GM19463 (cell line): ENCODE results near the gene CALM3.

Experiments
- ATAC-seq: cut with Tn5 transposase; IDR thresholded peaks from one replicate; pipeline ENCODE4 v1.9.1; 2021; ENCODE audit warnings: mild to moderate bottlenecking, moderate library complexity; ENCODE audit not compliant: unreplicated experiment

The CALM3 gene

DNA sequence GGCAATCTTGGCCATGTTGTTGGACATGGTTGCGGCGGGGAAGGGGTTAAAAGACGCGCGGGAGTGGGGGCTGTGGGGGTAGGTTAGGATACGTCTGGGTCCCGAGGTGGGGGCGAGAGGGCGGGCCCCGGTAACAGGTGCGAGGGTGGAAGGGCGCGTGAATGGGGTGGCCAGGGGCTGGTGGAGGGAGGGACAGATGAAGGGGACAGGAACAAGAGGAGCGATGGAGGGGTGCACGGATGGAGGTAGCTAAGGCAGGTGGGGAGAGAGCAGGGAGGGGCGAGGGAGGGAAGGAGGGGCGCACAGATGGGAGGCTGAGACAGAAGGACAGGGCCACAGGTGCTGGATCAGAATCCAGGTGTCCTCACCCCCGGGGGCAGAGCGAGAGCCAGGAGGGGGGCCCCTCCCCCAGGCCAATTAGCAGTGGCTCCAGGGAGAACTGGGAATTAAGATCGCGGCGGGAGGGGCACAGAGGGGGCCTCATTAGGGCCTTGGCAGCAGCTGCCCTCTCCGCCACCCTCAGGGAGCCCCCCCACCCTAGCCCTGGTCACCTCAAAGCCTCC is 33.6 kb downstream of the CALM3 start:
- no peak for ATAC-seq

DNA sequence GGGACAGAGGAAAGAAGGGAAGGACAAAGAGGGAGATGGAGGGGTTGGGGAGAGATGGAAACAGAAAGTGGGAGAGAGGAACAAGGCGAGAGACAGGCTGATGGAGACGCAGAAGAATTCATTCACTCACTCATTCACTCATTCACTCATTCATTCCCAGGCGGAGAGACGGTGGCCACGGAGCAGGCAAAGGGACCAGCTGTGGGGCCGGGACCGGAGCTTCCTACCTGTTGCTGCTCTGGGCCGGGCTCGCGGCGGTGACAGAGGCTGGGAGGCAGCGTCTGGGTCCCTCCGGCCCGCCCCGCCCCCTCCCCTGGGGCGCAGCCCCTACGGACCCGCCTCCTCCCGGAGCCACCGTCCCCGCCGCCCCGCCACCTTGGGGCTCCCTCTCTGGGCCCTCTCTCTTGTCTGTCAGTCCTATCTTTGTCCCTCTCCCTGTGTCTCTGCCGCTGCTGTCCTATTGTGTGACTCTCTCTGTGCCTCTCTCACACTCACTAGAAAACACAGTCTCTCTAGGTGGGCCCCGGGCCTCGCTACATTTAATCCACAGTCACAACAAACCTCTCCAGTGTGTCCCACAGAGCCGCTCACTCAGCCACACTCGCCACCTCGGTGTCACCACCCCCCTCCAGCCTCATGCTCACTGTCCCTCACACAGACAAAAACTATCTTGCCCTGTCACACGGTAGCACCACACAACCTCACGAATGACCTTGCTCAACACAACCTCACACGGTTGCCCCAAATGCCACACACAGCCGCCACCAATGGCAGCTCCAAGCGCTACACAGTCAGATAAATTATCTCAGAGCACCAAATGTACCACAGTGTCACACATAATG is 35.0 kb downstream of the CALM3 start, which contains the start of gene GNG8:
Gene GNG8 (minus strand): TSS at position 283 of the 842 bp plus-strand sequence. CDS start 1,520 bp downstream, outside the sequence.
- no peak for ATAC-seq

DNA sequence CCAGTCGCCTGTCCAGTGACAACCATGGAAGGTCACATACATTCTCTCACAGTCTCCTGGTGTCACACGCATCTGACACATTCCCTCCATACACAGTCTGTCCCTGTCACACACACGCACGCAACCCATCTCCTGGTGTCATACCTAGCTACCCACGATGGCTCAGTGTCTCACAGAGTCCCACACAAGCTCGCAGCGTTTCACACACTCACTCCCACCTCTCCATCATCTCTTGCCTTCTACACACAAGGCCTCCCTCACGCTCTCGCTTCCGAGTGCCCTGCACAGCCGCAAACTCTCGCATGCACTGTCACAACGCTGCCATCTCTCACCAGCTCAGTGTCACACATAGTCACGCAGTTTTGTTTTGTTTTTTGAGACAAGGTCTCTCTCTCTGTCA is 36.1 kb downstream of the CALM3 start:
- ATAC-seq, result no peak

DNA sequence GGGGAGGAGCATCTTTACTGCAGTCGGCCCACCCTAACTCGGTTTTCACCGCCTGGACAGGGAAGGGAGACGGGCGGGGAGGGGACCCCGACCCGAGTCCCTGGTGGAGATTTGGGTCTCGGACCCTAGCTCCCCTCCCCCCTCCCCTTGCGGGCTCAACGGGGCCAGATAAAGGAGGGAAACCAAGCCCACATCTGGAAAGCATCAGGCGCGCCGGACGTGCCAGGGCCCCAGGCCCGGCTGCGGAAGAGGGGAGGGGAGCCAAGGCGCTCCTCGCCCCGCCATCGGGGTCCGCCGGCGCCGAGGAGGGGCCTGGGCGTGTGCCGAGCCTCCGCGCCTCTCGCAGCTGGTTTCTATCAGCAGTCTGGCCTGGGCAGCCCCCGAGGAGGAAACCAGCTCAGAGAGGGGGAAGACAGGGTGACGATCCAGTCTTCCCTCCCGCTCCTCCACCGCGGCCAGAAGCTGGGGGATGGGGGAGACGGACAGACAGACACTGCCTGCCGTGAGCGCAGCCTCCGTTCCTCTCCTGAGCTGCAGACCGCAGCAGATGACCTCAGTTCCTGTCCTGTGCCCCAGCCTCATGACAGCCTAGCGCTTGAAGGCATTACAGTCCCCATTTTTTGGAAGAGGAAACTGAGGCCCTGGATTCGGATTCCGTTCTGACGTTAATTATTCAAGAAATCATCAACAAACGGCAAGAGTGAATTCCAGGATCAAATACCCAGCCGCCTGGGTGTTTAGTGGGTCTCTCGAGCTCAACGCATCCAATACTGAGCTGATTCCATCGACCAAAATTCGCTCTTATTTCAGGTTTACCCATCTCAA is 38.4 kb downstream of the CALM3 start:
- ATAC-seq, result no peak

DNA sequence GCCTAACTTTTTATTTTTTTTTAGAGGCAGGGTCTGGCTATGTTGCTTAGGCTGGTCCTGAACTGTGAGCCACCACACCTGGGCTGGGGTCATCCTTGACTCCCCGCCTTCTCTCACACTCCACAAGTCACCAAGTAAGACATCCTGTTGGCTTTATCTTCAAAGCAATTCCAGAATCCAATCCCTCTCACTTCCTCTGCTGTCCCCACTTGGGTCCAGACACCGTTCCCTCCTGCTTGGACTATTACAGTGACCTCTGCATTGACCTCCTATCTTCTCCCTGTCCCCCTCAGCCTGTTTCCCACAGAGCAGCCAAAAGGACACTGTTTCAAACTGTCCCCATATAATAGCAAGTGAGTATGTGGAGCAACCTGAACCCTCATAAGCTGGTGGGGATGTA is 39.5 kb downstream of the CALM3 start:
- no peak for ATAC-seq

DNA sequence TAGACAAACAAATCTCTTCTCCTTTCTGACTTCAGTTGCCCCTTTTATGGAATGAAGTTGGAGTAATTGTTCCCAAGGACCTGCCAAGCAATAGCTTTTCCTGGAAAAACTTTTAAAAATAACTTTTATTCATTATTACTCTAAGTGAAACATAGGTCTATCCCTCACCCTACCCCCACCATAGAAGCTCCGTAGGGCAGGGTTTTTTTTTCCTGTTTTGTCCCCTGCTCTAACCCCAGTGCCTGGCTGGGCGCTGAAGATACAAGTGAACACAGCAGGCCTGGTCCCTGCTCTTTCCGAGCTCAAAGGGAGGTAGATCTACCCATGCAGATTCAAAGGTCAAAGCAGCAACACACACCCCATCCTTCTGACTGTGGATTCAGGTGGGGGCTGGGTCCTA is 43.6 kb downstream of the CALM3 start:
- ATAC-seq, result no peak

DNA sequence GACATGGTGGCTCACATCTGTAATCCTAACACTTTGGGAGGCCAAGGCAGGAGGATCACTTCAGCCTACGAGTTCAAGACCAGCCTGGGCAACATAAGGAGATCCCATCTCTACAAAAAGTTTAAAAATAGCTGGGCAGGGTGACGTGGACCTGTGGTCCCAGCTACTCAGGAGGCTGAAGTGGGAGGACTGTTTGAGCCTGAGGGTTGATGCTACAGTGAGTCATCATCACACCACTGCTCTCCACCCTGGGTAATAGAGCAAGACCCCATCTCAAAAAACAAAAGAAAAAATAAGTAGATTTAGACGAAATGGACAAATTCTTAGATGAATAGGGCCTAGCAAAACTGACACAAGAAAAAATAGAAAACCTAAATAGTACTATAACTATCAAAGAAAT is 45.3 kb downstream of the CALM3 start:
- ATAC-seq, result no peak

DNA sequence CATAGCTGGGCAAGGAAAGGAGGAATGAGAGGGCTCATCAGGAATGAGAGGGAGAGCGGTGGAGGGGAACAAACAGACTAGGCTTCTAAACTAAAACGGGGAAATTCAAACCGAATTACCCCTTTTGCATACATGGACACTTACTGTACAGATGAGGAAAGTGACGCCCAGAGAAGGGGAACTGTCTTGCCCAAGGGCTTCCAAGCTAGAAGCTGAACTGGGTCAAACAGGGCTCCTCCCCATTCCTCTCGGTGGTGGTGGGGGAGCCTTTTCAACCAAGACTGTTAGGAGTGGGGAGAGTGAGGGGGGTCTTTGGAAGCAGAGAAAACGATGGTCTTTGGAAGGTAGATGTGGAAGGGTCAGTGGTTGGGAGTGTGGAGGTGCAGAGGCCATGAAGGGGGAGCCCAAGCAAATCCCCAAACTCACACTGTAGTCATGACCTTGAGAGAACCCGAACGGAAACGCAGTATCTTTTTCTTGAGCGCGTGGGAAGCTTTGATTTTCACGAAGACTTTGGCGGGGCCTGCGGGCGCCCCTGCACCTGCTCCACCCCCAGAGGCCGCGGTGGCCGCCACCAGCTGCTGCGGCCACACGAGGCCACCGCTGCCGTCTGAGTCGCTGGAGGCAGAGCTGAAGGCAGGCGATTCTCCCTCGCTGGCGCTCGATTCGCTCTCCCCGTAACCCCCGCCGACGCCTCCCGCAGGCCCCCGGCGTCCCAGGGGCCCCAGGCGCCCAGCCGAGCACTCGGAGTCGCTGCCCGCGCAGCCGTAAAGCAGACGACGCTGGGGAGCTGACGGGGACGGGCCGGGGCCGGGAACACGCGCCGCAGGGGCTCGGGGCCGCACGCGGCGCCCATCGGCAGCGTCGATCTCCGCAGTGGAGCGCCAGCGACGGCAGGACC is 47.2 kb downstream of the CALM3 start:
- ATAC-seq, result no peak

DNA sequence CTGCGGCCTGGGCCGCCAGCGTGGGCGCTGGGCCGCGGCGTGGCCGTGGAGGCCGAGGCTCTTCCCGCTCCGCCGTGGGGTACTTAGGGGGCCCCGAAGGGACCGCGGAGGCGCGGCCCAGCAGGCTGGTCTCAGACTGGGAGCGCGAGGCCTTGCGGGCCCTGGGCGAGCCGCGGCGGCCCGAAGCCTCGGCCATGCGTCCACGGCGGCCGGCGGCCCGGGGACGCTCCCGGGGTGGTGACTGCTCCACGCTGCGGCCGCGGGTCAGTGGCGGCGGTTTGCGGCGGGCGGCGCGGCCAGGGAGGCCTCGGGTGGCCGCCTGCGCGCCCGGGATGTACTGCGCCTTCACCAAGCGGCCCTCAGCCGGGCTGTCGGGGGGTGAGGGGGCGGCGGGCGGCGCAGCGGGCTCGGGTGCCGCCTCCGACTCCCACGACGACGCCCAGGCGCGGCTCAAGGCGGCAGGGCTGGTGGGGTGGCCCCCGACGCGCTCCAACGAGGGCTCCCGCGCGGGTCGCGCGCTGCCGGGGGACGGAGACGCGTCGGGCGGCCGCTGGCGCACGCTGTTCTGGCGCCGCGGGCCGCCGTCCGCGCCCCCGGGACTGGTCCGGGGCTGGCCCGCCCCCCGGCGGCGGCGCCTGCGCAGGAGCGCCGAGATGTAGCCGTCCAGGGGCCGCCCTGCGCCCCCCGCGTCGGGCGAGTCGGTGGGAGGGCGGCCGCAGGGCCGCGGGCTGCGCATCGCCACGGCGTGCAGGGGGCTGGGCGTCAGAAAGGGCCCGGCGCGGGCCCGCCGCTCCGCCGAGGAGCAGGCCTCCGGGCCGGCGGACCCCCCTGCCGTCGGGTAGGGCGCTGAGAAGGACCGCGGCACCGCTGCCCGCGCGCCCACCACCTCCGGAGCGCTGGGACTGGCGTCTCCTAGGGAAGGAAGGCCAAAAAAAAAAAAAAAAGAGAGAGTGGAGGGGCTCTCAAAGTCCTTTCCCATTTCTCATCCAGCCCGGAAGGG is 48.1 kb downstream of the CALM3 start:
- no peak for ATAC-seq

DNA sequence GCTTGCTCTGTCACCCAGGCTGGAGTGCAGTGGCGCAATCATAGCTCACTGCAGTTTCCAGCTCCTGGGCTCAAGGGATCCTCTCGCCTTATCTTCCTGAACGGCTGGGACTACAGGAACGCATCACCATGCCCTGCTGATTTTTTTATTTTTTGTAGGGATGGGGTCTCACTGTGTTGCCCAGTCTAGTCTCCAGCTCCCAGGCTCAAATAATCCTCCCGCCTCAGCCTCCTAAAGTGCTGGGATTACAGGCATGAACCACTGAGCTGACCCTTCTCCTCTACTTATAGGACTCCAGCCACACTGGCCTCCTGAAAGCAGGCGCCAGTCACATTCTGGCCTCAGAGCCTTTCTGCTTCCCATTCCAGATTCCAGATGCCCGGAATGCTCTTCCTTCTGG is 49.3 kb downstream of the CALM3 start:
- ATAC-seq, result no peak

DNA sequence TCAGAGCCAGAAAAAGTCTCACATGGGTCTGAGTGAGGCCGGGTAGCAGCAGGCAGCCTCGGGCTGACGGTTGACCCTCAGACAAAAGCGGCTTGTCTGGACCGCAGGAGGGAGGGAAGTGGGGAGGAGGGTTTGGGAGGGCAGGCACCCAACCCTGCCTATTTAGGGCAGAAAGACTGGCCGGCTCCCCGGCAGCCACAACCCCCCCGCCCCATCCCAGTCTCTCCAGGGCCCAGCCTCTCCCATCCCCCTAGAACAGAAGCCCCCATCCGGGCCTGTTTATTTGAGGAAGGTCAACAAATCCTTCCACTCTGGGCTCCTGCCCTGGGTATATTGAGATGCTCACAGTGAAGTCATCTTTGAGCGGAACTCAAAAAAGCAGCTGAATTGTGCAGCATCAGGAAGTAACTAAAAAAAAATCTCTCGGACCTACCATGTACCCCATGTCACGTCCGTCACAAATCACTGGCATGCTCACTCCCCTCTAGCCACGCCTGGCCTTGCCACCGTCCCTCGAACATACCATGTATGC is 53.6 kb downstream of the CALM3 start:
- ATAC-seq, result no peak

DNA sequence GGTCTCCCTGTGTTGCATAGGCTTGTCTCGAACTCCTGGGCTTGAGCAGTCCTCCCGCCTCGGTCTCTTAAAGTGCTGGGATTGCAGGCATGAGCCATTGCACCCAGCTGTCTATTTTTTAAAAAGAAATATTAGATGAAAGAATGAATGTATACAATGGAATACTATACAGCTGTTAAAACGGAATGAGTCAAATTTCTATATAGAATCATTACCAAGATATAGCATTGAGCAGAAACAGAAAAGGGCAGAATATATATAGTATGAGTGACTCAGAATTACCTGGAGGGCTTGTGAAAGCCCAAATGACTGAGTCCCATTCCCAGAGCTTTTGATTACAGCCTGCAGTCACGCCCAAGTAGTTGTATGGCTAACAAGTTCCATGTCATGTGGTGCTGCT is 55.4 kb downstream of the CALM3 start:
- no peak for ATAC-seq

DNA sequence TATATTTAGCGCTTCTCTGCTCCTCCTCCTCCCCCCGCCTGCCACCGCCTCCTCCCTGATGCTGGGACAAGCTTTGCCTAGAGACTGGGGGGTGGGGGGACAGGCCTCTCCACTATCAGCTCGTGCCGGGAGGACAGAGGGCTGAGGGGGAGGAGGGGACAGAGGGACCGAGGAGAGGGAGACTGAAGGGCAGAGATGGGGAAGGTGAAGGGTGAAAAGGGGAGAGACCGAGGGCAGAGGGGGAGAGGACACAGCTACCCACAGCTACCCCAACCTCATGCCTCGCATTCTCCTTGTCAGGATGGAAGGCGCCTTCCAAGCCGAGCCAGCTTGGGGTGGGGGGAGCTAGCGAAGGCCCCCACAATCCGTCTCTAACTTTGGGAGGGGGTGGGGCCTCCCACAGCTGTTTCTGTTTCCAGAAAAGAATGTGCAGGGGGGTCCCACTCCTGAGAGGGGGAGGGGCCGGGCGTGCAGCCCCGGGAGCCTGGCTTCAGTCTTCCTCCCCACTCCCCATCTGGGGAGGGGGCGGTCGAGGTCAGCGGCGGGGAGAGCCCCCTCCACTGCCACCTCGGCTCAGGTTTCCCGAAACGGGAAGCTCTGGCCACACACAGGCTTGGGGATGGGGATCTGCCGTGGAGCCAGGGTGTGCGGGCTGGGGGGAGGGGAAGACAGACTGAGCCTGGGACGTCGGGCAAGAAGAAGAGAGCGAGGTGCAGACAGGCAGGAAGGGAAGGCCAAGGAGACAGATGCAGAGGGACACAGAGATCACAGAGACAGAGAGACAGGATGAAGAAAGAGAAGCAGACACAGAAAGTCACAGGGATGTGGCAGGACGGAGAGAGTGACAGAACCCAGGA is 58.2 kb downstream of the CALM3 start:
- no peak for ATAC-seq

DNA sequence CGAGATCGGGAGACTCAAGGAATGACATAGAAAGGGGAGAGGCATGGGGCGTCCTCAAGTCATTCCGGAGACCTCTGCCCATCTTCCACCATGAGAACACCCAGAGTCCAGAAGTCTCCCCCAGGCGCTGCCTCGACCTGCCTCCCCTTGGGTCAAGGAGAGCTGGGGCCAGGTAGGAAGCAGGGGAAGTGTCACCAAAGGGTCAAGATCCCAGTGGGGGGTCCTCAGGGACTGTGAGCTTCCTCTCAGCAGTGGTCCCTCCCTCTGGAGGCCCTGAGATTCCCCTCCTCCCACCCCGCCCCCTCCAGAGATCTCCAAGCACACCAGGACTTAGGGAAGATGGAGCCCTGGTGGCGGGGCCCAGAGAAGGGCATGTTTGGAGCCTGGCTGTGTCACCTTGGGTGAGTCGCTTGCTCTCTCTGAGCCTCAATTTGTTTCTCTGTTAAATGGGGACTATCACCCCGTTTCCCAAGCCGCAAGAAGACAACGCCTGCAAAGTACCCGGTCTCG is 58.9 kb downstream of the CALM3 start:
- ATAC-seq, result no peak
